Fibroblast of skin of left biceps (primary cell): ENCODE results near the gene NEURL1B.
"Not testable (repeated sequence)": the region's sequence is repeated elsewhere in the genome, so short reads cannot be mapped to it uniquely, and the experiment has no call there.

Experiments used
- DNase-seq, 2 experiments: peaks; one replicate each; pipeline ENCODE4 v3.0.0-alpha.2; 2013; ENCODE audit warnings: low read depth in 2 of 2

The NEURL1B gene

GRCh38 chr5:172695232-172696054 lies 54.4 kb downstream of the NEURL1B start:
- no peak for DNase-seq

DNA sequence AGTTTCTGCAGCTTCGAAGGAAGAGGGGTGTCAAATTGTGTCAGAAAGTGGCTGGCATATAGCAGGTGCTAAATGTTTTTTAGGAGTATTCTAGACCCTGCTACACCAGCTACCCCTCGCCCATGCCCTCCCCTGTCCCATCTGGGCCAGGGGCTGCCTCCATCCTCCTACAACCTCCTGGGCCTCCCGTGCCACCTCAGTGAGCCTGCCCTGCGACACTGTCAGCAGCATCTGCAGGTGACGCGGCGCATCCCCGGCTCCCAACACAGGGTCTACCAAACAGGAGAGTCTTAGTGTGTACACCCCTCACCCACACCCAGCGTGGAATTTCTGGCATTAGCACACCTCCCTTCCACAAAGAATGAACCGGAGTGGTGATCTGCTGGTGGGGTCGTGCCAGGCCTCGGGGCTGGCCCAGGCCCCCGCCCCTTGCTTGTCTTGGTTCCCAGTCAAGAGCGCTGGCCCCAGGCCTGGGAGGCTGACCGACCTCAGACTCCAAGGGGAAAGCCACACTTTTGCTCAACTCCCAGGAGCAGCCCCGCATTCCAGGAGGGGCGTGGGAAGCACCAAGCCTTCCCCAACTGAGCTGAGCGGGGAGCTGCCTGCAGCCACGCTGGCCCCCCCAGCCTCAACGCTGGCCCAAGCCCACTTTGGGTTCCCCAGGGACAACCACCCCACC lies 55.2 kb downstream of the NEURL1B start:
- no peak for DNase-seq

- peak; percentile 44 to 49 for DNase-seq
Measured at GRCh38 chr5:172697123-172698121, 56.4 kb downstream of the NEURL1B start.

- DNase-seq: no peak
Measured at GRCh38 chr5:172699423-172699822, 58.4 kb downstream of the NEURL1B start.

DNA sequence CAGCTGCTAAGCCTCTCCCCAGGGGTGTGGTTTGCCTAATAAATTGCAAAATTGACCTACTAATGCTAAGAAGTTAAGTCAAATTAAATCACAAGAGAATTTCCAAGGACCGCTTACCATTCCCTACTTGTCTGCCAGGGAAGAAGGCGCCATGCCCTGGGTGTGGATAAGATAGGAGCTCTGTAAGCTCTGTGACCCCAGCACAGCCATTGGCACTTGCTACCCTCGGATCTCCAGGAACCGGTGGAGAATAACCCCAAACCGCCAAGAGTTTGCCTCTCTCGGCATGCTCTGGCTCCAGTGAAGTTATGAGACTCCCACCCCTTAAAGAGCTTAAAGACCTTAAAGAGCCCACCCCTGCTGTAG lies 58.9 kb downstream of the NEURL1B start:
- no peak for DNase-seq

- no peak for DNase-seq
Measured at GRCh38 chr5:172700365-172701290, 59.6 kb downstream of the NEURL1B start.

DNA sequence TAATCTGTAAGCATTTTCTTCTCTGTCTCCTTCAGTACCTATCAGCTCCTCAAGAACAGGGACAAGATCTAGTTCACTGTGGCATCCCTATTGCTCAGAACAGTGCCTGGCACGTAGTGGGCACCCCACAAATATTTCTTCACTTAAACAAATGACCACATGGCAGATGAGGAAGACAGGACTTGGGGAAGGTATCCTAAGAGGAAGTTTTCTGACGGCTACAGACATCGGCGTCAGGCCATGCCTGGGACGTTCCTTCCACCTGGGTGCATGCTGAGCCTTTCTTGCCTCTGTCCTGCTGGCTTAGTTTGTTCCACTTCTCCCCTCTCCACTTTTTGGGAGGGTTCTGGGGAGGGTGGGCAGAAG lies 60.2 kb downstream of the NEURL1B start:
- no peak for DNase-seq

DNA sequence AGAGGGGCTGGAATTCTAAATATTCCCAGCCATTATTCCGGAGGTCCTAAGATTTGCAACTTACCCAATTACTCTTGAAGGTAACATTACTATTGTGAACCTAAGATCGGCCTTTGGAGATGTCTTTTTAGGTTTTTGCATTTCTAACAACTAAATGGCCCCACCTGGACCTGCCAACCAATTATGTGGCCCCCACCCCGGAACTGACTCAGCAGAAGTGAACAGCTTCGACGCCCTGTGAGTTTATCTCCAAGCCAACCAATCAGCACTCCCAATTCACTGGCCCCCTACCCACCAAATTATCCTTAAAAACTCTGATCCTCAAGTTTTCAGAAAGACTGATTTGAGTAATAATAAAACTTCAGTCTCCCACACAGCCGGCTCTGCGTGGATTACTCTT lies 62.9 kb downstream of the NEURL1B start:
- DNase-seq: no peak

DNA sequence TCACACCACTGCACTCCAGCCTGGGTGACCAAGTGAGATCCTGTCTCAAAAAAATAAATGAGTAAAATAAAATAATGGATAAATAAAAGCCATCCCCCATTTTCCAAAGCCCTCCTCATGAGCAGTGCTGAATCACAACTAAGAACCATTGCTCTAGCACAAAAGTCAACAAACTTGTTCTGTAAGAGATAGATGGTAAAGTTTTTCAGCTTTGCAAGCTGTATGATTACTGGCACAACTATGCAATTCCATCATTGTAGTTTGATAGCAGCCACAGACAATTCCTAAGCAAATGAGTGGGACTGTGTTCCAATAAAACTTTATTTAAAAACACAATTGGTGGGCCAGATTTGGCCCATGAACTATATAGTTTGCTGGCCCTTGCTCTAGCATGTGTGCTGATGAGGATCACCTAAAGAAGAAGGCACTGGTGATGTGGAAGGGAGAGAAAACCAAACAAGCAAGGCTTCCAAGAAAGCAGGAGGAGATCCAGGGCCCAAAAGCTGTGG lies 64.6 kb downstream of the NEURL1B start:
- DNase-seq: no peak

DNA sequence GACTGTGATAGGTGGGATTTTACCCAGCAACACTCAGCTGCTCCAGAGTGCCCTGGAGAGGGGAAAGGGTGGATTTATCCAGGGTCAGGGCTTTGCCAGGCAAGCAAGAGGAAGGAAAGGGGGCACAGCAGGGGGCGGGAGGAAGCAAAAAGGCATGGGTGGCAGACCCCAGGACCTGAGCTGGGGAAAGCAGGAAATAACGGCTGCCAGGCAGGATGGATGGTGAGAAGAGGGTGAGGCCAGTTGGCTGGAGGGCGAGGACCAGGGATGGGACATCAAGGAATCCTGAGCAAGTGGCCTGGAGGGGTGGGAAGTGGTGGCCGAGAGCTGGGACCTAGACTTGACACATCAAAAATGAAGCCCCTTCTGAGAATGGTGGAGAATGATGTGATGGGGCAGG lies 65.7 kb downstream of the NEURL1B start:
- DNase-seq: no peak

DNA sequence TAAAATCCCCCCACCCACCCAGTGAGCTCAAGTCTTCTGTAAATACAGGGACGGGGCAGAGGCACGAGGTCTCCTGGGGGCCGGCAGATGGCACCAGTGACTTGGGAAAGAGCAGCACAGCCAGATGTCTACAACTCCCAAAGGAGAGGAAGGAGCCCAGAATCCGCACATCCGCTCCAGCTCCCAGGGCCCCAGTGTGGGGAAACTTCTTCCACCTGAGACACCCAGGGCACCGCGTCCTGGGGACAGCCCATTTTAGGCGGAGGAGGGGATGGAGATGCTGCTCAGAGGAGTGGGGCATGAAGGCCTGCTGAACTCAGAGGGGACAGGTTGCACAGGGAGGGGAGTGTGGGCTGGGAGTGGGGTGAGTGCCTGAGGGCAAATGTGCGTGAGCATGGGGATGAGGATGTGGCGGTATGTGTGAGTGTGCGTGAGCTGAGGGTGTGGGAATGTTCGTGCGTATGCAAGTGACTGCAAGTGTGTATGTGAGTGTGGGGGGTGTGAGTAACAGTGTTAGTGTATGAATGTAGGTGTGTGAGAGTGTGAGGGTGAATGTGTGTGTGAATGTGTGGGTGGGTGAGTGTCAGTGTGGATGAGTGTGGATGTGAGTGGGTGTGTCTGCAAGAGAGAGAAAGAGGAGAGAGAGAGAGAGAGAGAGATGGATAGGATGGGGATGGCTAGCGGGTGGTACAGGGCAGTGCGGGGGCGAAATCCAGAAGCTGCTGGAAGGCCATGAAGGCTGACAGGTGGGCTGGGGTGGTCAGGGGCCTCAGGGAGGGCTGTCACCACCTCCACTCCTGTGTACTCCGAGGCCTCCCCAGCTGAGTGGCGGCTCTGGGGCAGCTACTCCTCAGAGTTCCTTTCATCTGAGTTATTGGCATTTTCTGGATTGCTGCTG lies 66.5 kb downstream of the NEURL1B start:
- peak in 1 of 2 experiments; percentile 28 for DNase-seq

GRCh38 chr5:172708183-172708505 lies 67.1 kb downstream of the NEURL1B start:
- DNase-seq: no peak

DNA sequence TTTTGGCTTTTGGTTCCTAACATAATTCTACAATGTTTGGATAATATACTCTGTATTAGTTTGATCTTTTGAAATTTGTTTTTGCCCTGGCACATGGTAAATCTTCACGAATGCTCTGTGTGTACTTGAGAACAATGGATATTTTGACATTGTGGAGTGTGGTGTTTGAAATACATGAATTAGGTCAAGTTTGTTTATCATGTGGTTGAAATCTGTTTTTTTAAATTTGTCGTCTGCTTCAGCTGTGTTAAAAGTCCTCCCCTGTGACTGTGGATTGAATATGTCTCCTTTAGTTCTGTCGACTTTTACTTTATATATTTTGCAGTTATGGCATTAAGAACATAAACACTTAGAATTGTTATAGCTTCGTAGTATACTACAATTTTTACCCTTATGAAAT lies 69.6 kb downstream of the NEURL1B start:
- DNase-seq: no peak

DNA sequence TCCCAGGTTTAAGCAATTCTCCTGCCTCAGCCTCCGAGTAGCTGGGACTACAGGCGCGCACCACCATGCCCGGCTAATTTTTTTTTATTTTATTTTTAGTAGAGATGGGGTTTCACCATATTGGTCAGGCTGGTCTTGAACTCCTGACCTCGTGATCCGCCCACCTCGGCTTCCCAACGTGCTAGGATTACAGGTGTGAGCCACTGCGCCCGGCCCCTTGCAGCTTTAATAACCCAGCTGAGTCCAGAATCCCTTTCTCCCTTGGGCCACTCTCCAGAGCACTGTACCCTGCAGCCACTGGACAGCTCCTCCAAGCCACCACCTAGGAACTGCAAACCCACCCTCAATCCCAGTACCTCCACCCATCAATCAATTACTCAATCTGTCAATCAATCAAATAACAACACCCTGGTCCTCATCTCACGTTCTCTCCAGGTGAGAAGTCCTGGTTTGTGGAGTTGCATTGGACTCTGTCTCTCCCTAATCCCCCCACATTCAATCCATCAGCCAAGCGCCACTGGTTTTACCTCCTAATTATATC lies 70.3 kb downstream of the NEURL1B start:
- DNase-seq: not testable (repeated sequence)

- DNase-seq: no peak
Measured at GRCh38 chr5:172712610-172713009, 71.5 kb downstream of the NEURL1B start.

GRCh38 chr5:172713113-172713808 lies 72.2 kb downstream of the NEURL1B start:
- DNase-seq: no peak

- DNase-seq: no peak
Measured at GRCh38 chr5:172713809-172714490, 72.9 kb downstream of the NEURL1B start.
